OCI-LY3 (cell line): ENCODE results near the gene EFNA5.

Experiments
- EZH2phosphoT487 ChIP-seq: fragments of 200-600 bp; shearing (Covaris generic); IDR thresholded peaks from 2 replicates; pipeline ENCODE4 v1.6.1; 2018; ENCODE audit warnings: antibody characterized with exemption, mixed run types, low read depth
- TF ChIP-seq, protein P1 (sequence below): fragments of 200-600, 300-600 bp; sonication (generic); IDR thresholded peaks from 2 replicates; pipeline ENCODE4 v1.5.1; 2014; ENCODE audit warnings: antibody characterized with exemption, low read length, low read depth

DNA sequence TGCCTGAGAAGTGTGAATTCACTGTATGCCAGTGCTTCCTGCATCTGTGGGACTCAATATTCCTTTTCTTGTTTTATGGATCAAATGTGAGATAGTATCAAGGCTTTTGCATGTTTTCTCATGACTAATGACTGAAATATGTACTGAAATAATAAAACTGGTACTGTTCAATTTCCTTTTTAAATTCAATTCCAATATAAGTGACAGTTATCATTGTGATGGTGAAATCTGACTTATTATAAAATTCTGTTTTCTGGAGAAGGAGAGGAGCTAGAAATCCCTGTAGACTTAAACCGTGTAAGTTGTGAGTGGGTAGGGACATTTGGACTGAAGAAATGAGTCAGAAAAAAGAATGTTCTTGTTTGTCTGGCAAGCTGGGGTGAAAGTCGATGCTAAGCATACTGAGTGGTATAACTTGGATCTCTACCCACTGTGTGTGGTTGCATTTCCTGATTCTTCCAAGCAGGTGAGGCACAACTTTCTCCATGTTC is 245.2 kb downstream of the EFNA5 start:
- TF ChIP-seq, protein P1, sequence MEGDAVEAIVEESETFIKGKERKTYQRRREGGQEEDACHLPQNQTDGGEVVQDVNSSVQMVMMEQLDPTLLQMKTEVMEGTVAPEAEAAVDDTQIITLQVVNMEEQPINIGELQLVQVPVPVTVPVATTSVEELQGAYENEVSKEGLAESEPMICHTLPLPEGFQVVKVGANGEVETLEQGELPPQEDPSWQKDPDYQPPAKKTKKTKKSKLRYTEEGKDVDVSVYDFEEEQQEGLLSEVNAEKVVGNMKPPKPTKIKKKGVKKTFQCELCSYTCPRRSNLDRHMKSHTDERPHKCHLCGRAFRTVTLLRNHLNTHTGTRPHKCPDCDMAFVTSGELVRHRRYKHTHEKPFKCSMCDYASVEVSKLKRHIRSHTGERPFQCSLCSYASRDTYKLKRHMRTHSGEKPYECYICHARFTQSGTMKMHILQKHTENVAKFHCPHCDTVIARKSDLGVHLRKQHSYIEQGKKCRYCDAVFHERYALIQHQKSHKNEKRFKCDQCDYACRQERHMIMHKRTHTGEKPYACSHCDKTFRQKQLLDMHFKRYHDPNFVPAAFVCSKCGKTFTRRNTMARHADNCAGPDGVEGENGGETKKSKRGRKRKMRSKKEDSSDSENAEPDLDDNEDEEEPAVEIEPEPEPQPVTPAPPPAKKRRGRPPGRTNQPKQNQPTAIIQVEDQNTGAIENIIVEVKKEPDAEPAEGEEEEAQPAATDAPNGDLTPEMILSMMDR = no peak
- TF ChIP-seq EZH2phosphoT487 = no peak
